H9 (cell line): ENCODE data around the gene GLRX. TPM values are rescaled to one million over a fixed set of nuclear protein-coding genes. Genes with fewer than 3 reads are reported as not detected.
"Not testable (repeated sequence)": the region's sequence is repeated elsewhere in the genome, so short reads cannot be mapped to it uniquely, and the experiment has no call there.

Experiments used
- DNase-seq: peaks from one replicate; pipeline ENCODE4 v3.0.0-alpha.2; 2017
- H2AFZ ChIP-seq: one replicate; pipeline ENCODE4 v1.6.1; 2013; ENCODE audit warnings: mild to moderate bottlenecking, low read length, control low read depth, moderate library complexity
- H2AK5ac ChIP-seq: 2 replicates; pipeline ENCODE4 v1.6.1; 2013; ENCODE audit warnings: low read length, control low read depth, mixed read lengths; ENCODE audit not compliant: insufficient read length
- H2BK120ac ChIP-seq: one replicate; pipeline ENCODE4 v1.6.1; 2013; ENCODE audit warnings: low read depth, mild to moderate bottlenecking, low read length, control low read depth, inconsistent platforms; ENCODE audit not compliant: poor library complexity, severe bottlenecking
- H2BK12ac ChIP-seq: 2 replicates; pipeline ENCODE4 v1.6.1; 2013; ENCODE audit warnings: low read length, control low read depth, mixed read lengths, low read depth; ENCODE audit not compliant: insufficient read length
- H2BK15ac ChIP-seq: 2 replicates; pipeline ENCODE4 v1.6.1; 2013; ENCODE audit warnings: low read depth, low read length, control low read depth
- H2BK20ac ChIP-seq: one replicate; pipeline ENCODE4 v1.6.1; 2013; ENCODE audit warnings: low read depth, mild to moderate bottlenecking, low read length, control low read depth, inconsistent platforms; ENCODE audit not compliant: poor library complexity, severe bottlenecking
- H2BK5ac ChIP-seq: 2 replicates; pipeline ENCODE4 v1.6.1; 2013; ENCODE audit warnings: low read length, control low read depth, mixed read lengths; ENCODE audit not compliant: insufficient read length
- H3K14ac ChIP-seq: 2 replicates; pipeline ENCODE4 v1.6.1; 2013; ENCODE audit warnings: low read length, control low read depth; ENCODE audit not compliant: insufficient read depth
- H3K18ac ChIP-seq: 2 replicates; pipeline ENCODE4 v1.6.1; 2013; ENCODE audit warnings: low read depth, mild to moderate bottlenecking, mixed read lengths, low read length, control low read depth; ENCODE audit not compliant: insufficient read length
- H3K23ac ChIP-seq: 2 replicates; pipeline ENCODE4 v1.6.1; 2013; ENCODE audit warnings: low read length, control low read depth, mixed read lengths, low read depth; ENCODE audit not compliant: insufficient read length
- H3K23me2 ChIP-seq: 2 replicates; pipeline ENCODE4 v1.6.1; 2013; ENCODE audit warnings: low read depth, mild to moderate bottlenecking, mixed read lengths, low read length, control low read depth; ENCODE audit not compliant: insufficient read length, poor library complexity, severe bottlenecking
- H3K27ac ChIP-seq: 2 replicates; pipeline ENCODE4 v1.5.1; 2013; ENCODE audit warnings: low read length, control low read depth, mixed read lengths, low read depth; ENCODE audit not compliant: insufficient read length
- H3K27me3 ChIP-seq: 2 replicates; pipeline ENCODE4 v1.6.1; 2013; ENCODE audit warnings: low read length, control low read depth, inconsistent platforms; ENCODE audit not compliant: insufficient read depth
- H3K4ac ChIP-seq: 2 replicates; pipeline ENCODE4 v1.6.1; 2013; ENCODE audit warnings: low read depth, mild to moderate bottlenecking, control low read depth, inconsistent platforms, low read length, moderate library complexity
- H3K4me1 ChIP-seq: 2 replicates; pipeline ENCODE4 v1.6.1; 2013; ENCODE audit warnings: low read length, control low read depth, inconsistent platforms; ENCODE audit not compliant: insufficient read depth
- H3K4me2 ChIP-seq: 2 replicates; pipeline ENCODE4 v1.6.1; 2013; ENCODE audit warnings: low read length, control low read depth, mixed read lengths; ENCODE audit not compliant: insufficient read length, insufficient read depth
- H3K56ac ChIP-seq: 2 replicates; pipeline ENCODE4 v1.6.1; 2013; ENCODE audit warnings: low read depth, mild to moderate bottlenecking, mixed read lengths, low read length, control low read depth; ENCODE audit not compliant: insufficient read length
- H3K79me1 ChIP-seq: 2 replicates; pipeline ENCODE4 v1.6.1; 2013; ENCODE audit warnings: low read depth, mild to moderate bottlenecking, moderate library complexity, low read length, control low read depth, inconsistent platforms; ENCODE audit not compliant: insufficient read depth, poor library complexity, severe bottlenecking
- H3K79me2 ChIP-seq: 2 replicates; pipeline ENCODE4 v1.6.1; 2013; ENCODE audit warnings: low read length, control low read depth, inconsistent platforms; ENCODE audit not compliant: insufficient read depth
- H3K9ac ChIP-seq: 2 replicates; pipeline ENCODE4 v1.6.1; 2013; ENCODE audit warnings: low read length, control low read depth, mixed read lengths; ENCODE audit not compliant: insufficient read length; ENCODE audit errors: extremely low read depth
- H3K9me3 ChIP-seq: one replicate; pipeline ENCODE4 v1.6.1; 2013; ENCODE audit warnings: low read depth, low read length, inconsistent platforms; ENCODE audit not compliant: control insufficient read depth
- H3T11ph ChIP-seq: one replicate; pipeline ENCODE4 v1.6.1; 2013; ENCODE audit warnings: mild to moderate bottlenecking, low read length, control low read depth, inconsistent platforms
- H4K20me1 ChIP-seq: one replicate; pipeline ENCODE4 v1.6.1; 2013; ENCODE audit not compliant: control insufficient read depth, insufficient read length, insufficient read depth
- H4K5ac ChIP-seq: 2 replicates; pipeline ENCODE4 v1.6.1; 2013; ENCODE audit warnings: low read depth, mild to moderate bottlenecking, mixed read lengths, low read length, control low read depth; ENCODE audit not compliant: insufficient read length
- H4K8ac ChIP-seq: replicated peaks from 2 replicates; pipeline ENCODE4 v1.6.1; 2013; ENCODE audit warnings: low read length, control low read depth, mixed read lengths, low read depth; ENCODE audit not compliant: insufficient read length
- H4K91ac ChIP-seq: 2 replicates; pipeline ENCODE4 v1.6.1; 2013; ENCODE audit warnings: low read depth, mild to moderate bottlenecking, moderate library complexity, mixed read lengths, low read length, control low read depth; ENCODE audit not compliant: insufficient read length
- H3K27ac Mint-ChIP-seq, 3 experiments: 2 replicates in 2 of 3; 3 replicates in 1 of 3; pipeline ENCODE4 v1.8.0; 2020 to 2021; ENCODE audit warnings: mixed read lengths in 3 of 3, mild to moderate bottlenecking in 1 of 3, moderate library complexity in 1 of 3
- H3K27me3 Mint-ChIP-seq: 2 replicates; pipeline ENCODE4 v1.8.0; 2021; ENCODE audit warnings: low read depth, mild to moderate bottlenecking, moderate library complexity, mixed read lengths
- H3K36me3 Mint-ChIP-seq, 3 experiments: 2 replicates in 2 of 3; 3 replicates in 1 of 3; pipeline ENCODE4 v1.8.0; 2020 to 2021; ENCODE audit warnings: low read depth in 3 of 3, mixed read lengths in 3 of 3; ENCODE audit not compliant: insufficient read depth in 1 of 3
- H3K4me1 Mint-ChIP-seq, 2 experiments: 2 replicates each; pipeline ENCODE4 v1.8.0; 2020; ENCODE audit warnings: mixed read lengths in 2 of 2
- H3K4me3 Mint-ChIP-seq, 2 experiments: 2 replicates in 1 of 2; 3 replicates in 1 of 2; pipeline ENCODE4 v1.8.0; 2020 to 2021; ENCODE audit warnings: mild to moderate bottlenecking in 2 of 2, mixed read lengths in 2 of 2, moderate library complexity in 1 of 2
- H3K9me3 Mint-ChIP-seq, 2 experiments: 2 replicates in 1 of 2; 3 replicates in 1 of 2; pipeline ENCODE4 v1.8.0; 2020; ENCODE audit warnings: mild to moderate bottlenecking in 2 of 2, mixed read lengths in 2 of 2, moderate library complexity in 1 of 2
- WGBS: extraction: QIAGEN DNeasy Blood & Tissue Kit; methylation state at CpG from one replicate; pipeline ENCODE4 v1.1.7; 2013; ENCODE audit warnings: missing lambda C conversion rate, low lambda C conversion rate, mixed read lengths; ENCODE audit not compliant: insufficient read length; ENCODE audit errors: extremely low coverage; 5-methylcytosine and 5-hydroxymethylcytosine counted together
- total RNA-seq: library from RNA; stranded (reverse); gene quantifications from 2 replicates; pipeline ENCODE4 v1.2.1, GENCODE V29; 2021
- TF ChIP-seq, protein P1 (sequence below): fragments of 200-600 bp; sonication (generic); conservative IDR thresholded peaks from 3 replicates; pipeline ENCODE4 v1.8.0; 2021; ENCODE audit warnings: antibody characterized with exemption, mild to moderate bottlenecking

The GLRX gene
- total RNA-seq, 1 experiment from 2014 or later = 13.8 TPM

DNA sequence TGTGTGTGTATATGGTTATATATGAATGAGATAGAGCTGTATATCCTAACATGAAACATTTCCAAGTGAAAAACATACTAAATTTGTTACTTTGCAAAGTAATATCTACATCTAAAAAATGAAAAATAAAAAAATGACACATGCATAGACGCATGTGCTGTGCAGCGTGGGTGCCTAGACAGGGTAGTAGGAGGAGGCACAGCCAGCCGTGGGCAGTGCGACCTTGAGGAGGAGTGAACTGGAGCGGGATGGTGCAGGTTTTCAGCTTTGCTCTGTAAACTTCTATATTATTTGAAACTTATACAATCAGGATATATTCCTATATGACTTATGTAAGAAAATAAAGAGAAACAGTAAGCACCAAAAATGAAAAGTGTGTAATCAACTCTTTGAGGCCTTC, 15.0 kb upstream of the GLRX start:
- H3K27ac Mint-ChIP-seq = no peak overlapping the region
- Histone ChIP-seq H3K23me2 (no peaks in the 10 kb centered on the region), H3K9me3 (no peaks in the 10 kb centered on the region), H2BK5ac (no peak overlapping the region), H3T11ph (no peak overlapping the region), H3K14ac (no peak overlapping the region), H2BK20ac (no peak overlapping the region), H2BK15ac (no peak overlapping the region), H2BK120ac (no peak overlapping the region), H3K27me3 (no peaks in the 10 kb centered on the region), H3K56ac (no peak overlapping the region), H4K8ac (no peak overlapping the region), H3K18ac (no peak overlapping the region), H2AFZ (no peak overlapping the region), H2AK5ac (no peak overlapping the region), H4K20me1 (no peaks in the 10 kb centered on the region), H4K5ac (no peak overlapping the region), H3K4ac (no peak overlapping the region), H3K4me2 (no peak overlapping the region), H3K23ac (no peak overlapping the region), H3K4me1 (no peaks in the 10 kb centered on the region), H3K27ac (no peak overlapping the region), H3K79me2 (no peaks in the 10 kb centered on the region), H2BK12ac (no peak overlapping the region), H3K79me1 (no peaks in the 10 kb centered on the region), H3K9ac (no peak overlapping the region), H4K91ac (no peak overlapping the region)
- peaks cover 7 to 8% of the 10 kb centered on the region in 2 experiments for H3K4me1 Mint-ChIP-seq
- TF ChIP-seq, protein P1, sequence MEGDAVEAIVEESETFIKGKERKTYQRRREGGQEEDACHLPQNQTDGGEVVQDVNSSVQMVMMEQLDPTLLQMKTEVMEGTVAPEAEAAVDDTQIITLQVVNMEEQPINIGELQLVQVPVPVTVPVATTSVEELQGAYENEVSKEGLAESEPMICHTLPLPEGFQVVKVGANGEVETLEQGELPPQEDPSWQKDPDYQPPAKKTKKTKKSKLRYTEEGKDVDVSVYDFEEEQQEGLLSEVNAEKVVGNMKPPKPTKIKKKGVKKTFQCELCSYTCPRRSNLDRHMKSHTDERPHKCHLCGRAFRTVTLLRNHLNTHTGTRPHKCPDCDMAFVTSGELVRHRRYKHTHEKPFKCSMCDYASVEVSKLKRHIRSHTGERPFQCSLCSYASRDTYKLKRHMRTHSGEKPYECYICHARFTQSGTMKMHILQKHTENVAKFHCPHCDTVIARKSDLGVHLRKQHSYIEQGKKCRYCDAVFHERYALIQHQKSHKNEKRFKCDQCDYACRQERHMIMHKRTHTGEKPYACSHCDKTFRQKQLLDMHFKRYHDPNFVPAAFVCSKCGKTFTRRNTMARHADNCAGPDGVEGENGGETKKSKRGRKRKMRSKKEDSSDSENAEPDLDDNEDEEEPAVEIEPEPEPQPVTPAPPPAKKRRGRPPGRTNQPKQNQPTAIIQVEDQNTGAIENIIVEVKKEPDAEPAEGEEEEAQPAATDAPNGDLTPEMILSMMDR = no peak
- WGBS = no CpG with 5 or more reads among the region's 5 CpGs
- no peak for DNase-seq
- no peak overlapping the region for H3K4me3 Mint-ChIP-seq
- H3K27me3 Mint-ChIP-seq = peaks cover 6% of the 10 kb centered on the region; the same call in 1 of the 2 replicates
- H3K9me3 Mint-ChIP-seq = no peaks in the 10 kb centered on the region
- no peaks in the 10 kb centered on the region for H3K36me3 Mint-ChIP-seq

DNA sequence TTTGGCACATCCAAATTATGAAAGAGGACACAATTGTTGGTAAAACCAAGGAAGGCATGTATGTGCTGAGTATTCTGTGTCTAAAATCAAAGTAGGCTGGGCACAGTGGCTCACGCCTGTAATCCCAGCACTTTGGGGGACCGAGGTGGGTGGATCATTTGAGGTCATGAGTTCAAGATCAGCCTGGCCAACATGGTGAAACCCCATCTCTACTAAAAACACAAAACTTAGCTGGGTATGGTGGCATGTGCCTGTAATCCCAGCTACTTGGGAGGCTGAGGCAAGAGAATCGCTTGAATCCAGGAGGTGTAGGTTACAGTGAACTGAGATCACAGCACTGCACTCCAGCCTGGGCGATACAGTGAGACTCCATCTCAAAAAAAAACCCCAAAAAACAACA, 14.4 kb upstream of the GLRX start:
- not testable (repeated sequence) for H3K14ac ChIP-seq, H2AFZ ChIP-seq, H3K4me2 ChIP-seq, H2BK120ac ChIP-seq, H3K23ac ChIP-seq, H3K27ac ChIP-seq, H3K4ac ChIP-seq, H3K4me1 Mint-ChIP-seq, H4K91ac ChIP-seq, H3K23me2 ChIP-seq, H3K56ac ChIP-seq, H2BK5ac ChIP-seq, H3K27me3 ChIP-seq, H4K20me1 ChIP-seq, DNase-seq, H2BK20ac ChIP-seq, H3K9me3 ChIP-seq, H3K18ac ChIP-seq, H3T11ph ChIP-seq, H2BK15ac ChIP-seq, H4K8ac ChIP-seq, H3K9me3 Mint-ChIP-seq, H3K9ac ChIP-seq, H2BK12ac ChIP-seq, H3K4me3 Mint-ChIP-seq, H3K79me1 ChIP-seq, H3K27ac Mint-ChIP-seq, H3K79me2 ChIP-seq, H3K4me1 ChIP-seq, H4K5ac ChIP-seq, H2AK5ac ChIP-seq, H3K36me3 Mint-ChIP-seq
- WGBS = no CpG with 5 or more reads among the region's 4 CpGs
- H3K27me3 Mint-ChIP-seq = peaks cover 10% of the 10 kb centered on the region
